H9 (cell line): ENCODE data around the gene SMIM13. TPM values are rescaled to one million over a fixed set of nuclear protein-coding genes. Genes with fewer than 3 reads are reported as not detected.

Experiments
- DNase-seq: peaks from one replicate; pipeline ENCODE4 v3.0.0-alpha.2; 2017
- H2AFZ ChIP-seq: one replicate; pipeline ENCODE4 v1.6.1; 2013; ENCODE audit warnings: mild to moderate bottlenecking, low read length, control low read depth, moderate library complexity
- H2AK5ac ChIP-seq: 2 replicates; pipeline ENCODE4 v1.6.1; 2013; ENCODE audit warnings: low read length, control low read depth, mixed read lengths; ENCODE audit not compliant: insufficient read length
- H2BK120ac ChIP-seq: one replicate; pipeline ENCODE4 v1.6.1; 2013; ENCODE audit warnings: low read depth, mild to moderate bottlenecking, low read length, control low read depth, inconsistent platforms; ENCODE audit not compliant: poor library complexity, severe bottlenecking
- H2BK12ac ChIP-seq: 2 replicates; pipeline ENCODE4 v1.6.1; 2013; ENCODE audit warnings: low read length, control low read depth, mixed read lengths, low read depth; ENCODE audit not compliant: insufficient read length
- H2BK15ac ChIP-seq: 2 replicates; pipeline ENCODE4 v1.6.1; 2013; ENCODE audit warnings: low read depth, low read length, control low read depth
- H2BK20ac ChIP-seq: one replicate; pipeline ENCODE4 v1.6.1; 2013; ENCODE audit warnings: low read depth, mild to moderate bottlenecking, low read length, control low read depth, inconsistent platforms; ENCODE audit not compliant: poor library complexity, severe bottlenecking
- H2BK5ac ChIP-seq: 2 replicates; pipeline ENCODE4 v1.6.1; 2013; ENCODE audit warnings: low read length, control low read depth, mixed read lengths; ENCODE audit not compliant: insufficient read length
- H3K14ac ChIP-seq: 2 replicates; pipeline ENCODE4 v1.6.1; 2013; ENCODE audit warnings: low read length, control low read depth; ENCODE audit not compliant: insufficient read depth
- H3K18ac ChIP-seq: 2 replicates; pipeline ENCODE4 v1.6.1; 2013; ENCODE audit warnings: low read depth, mild to moderate bottlenecking, mixed read lengths, low read length, control low read depth; ENCODE audit not compliant: insufficient read length
- H3K23ac ChIP-seq: 2 replicates; pipeline ENCODE4 v1.6.1; 2013; ENCODE audit warnings: low read length, control low read depth, mixed read lengths, low read depth; ENCODE audit not compliant: insufficient read length
- H3K23me2 ChIP-seq: 2 replicates; pipeline ENCODE4 v1.6.1; 2013; ENCODE audit warnings: low read depth, mild to moderate bottlenecking, mixed read lengths, low read length, control low read depth; ENCODE audit not compliant: insufficient read length, poor library complexity, severe bottlenecking
- H3K27ac ChIP-seq: 2 replicates; pipeline ENCODE4 v1.5.1; 2013; ENCODE audit warnings: low read length, control low read depth, mixed read lengths, low read depth; ENCODE audit not compliant: insufficient read length
- H3K27me3 ChIP-seq: 2 replicates; pipeline ENCODE4 v1.6.1; 2013; ENCODE audit warnings: low read length, control low read depth, inconsistent platforms; ENCODE audit not compliant: insufficient read depth
- H3K4ac ChIP-seq: 2 replicates; pipeline ENCODE4 v1.6.1; 2013; ENCODE audit warnings: low read depth, mild to moderate bottlenecking, control low read depth, inconsistent platforms, low read length, moderate library complexity
- H3K4me1 ChIP-seq: 2 replicates; pipeline ENCODE4 v1.6.1; 2013; ENCODE audit warnings: low read length, control low read depth, inconsistent platforms; ENCODE audit not compliant: insufficient read depth
- H3K4me2 ChIP-seq: 2 replicates; pipeline ENCODE4 v1.6.1; 2013; ENCODE audit warnings: low read length, control low read depth, mixed read lengths; ENCODE audit not compliant: insufficient read length, insufficient read depth
- H3K56ac ChIP-seq: 2 replicates; pipeline ENCODE4 v1.6.1; 2013; ENCODE audit warnings: low read depth, mild to moderate bottlenecking, mixed read lengths, low read length, control low read depth; ENCODE audit not compliant: insufficient read length
- H3K79me1 ChIP-seq: 2 replicates; pipeline ENCODE4 v1.6.1; 2013; ENCODE audit warnings: low read depth, mild to moderate bottlenecking, moderate library complexity, low read length, control low read depth, inconsistent platforms; ENCODE audit not compliant: insufficient read depth, poor library complexity, severe bottlenecking
- H3K79me2 ChIP-seq: 2 replicates; pipeline ENCODE4 v1.6.1; 2013; ENCODE audit warnings: low read length, control low read depth, inconsistent platforms; ENCODE audit not compliant: insufficient read depth
- H3K9ac ChIP-seq: 2 replicates; pipeline ENCODE4 v1.6.1; 2013; ENCODE audit warnings: low read length, control low read depth, mixed read lengths; ENCODE audit not compliant: insufficient read length; ENCODE audit errors: extremely low read depth
- H3K9me3 ChIP-seq: one replicate; pipeline ENCODE4 v1.6.1; 2013; ENCODE audit warnings: low read depth, low read length, inconsistent platforms; ENCODE audit not compliant: control insufficient read depth
- H3T11ph ChIP-seq: one replicate; pipeline ENCODE4 v1.6.1; 2013; ENCODE audit warnings: mild to moderate bottlenecking, low read length, control low read depth, inconsistent platforms
- H4K20me1 ChIP-seq: one replicate; pipeline ENCODE4 v1.6.1; 2013; ENCODE audit not compliant: control insufficient read depth, insufficient read length, insufficient read depth
- H4K5ac ChIP-seq: 2 replicates; pipeline ENCODE4 v1.6.1; 2013; ENCODE audit warnings: low read depth, mild to moderate bottlenecking, mixed read lengths, low read length, control low read depth; ENCODE audit not compliant: insufficient read length
- H4K8ac ChIP-seq: replicated peaks from 2 replicates; pipeline ENCODE4 v1.6.1; 2013; ENCODE audit warnings: low read length, control low read depth, mixed read lengths, low read depth; ENCODE audit not compliant: insufficient read length
- H4K91ac ChIP-seq: 2 replicates; pipeline ENCODE4 v1.6.1; 2013; ENCODE audit warnings: low read depth, mild to moderate bottlenecking, moderate library complexity, mixed read lengths, low read length, control low read depth; ENCODE audit not compliant: insufficient read length
- H3K27ac Mint-ChIP-seq, 3 experiments: 2 replicates in 2 of 3; 3 replicates in 1 of 3; pipeline ENCODE4 v1.8.0; 2020 to 2021; ENCODE audit warnings: mixed read lengths in 3 of 3, mild to moderate bottlenecking in 1 of 3, moderate library complexity in 1 of 3
- H3K27me3 Mint-ChIP-seq: 2 replicates; pipeline ENCODE4 v1.8.0; 2021; ENCODE audit warnings: low read depth, mild to moderate bottlenecking, moderate library complexity, mixed read lengths
- H3K36me3 Mint-ChIP-seq, 3 experiments: 2 replicates in 2 of 3; 3 replicates in 1 of 3; pipeline ENCODE4 v1.8.0; 2020 to 2021; ENCODE audit warnings: low read depth in 3 of 3, mixed read lengths in 3 of 3; ENCODE audit not compliant: insufficient read depth in 1 of 3
- H3K4me1 Mint-ChIP-seq, 2 experiments: 2 replicates each; pipeline ENCODE4 v1.8.0; 2020; ENCODE audit warnings: mixed read lengths in 2 of 2
- H3K4me3 Mint-ChIP-seq, 2 experiments: 2 replicates in 1 of 2; 3 replicates in 1 of 2; pipeline ENCODE4 v1.8.0; 2020 to 2021; ENCODE audit warnings: mild to moderate bottlenecking in 2 of 2, mixed read lengths in 2 of 2, moderate library complexity in 1 of 2
- H3K9me3 Mint-ChIP-seq, 2 experiments: 2 replicates in 1 of 2; 3 replicates in 1 of 2; pipeline ENCODE4 v1.8.0; 2020; ENCODE audit warnings: mild to moderate bottlenecking in 2 of 2, mixed read lengths in 2 of 2, moderate library complexity in 1 of 2
- CTCF ChIP-seq: fragments of 200-600 bp; sonication (generic); conservative IDR thresholded peaks from 3 replicates; pipeline ENCODE4 v1.8.0; 2021; ENCODE audit warnings: antibody characterized with exemption, mild to moderate bottlenecking
- WGBS: extraction: QIAGEN DNeasy Blood & Tissue Kit; methylation state at CpG from one replicate; pipeline ENCODE4 v1.1.7; 2013; ENCODE audit warnings: missing lambda C conversion rate, low lambda C conversion rate, mixed read lengths; ENCODE audit not compliant: insufficient read length; ENCODE audit errors: extremely low coverage; 5-methylcytosine and 5-hydroxymethylcytosine counted together
- total RNA-seq: library from RNA; stranded (reverse); gene quantifications from 2 replicates; pipeline ENCODE4 v1.2.1, GENCODE V29; 2021

Gene SMIM13
- total RNA-seq, 1 experiment from 2014 or later = 10.6 TPM

DNA sequence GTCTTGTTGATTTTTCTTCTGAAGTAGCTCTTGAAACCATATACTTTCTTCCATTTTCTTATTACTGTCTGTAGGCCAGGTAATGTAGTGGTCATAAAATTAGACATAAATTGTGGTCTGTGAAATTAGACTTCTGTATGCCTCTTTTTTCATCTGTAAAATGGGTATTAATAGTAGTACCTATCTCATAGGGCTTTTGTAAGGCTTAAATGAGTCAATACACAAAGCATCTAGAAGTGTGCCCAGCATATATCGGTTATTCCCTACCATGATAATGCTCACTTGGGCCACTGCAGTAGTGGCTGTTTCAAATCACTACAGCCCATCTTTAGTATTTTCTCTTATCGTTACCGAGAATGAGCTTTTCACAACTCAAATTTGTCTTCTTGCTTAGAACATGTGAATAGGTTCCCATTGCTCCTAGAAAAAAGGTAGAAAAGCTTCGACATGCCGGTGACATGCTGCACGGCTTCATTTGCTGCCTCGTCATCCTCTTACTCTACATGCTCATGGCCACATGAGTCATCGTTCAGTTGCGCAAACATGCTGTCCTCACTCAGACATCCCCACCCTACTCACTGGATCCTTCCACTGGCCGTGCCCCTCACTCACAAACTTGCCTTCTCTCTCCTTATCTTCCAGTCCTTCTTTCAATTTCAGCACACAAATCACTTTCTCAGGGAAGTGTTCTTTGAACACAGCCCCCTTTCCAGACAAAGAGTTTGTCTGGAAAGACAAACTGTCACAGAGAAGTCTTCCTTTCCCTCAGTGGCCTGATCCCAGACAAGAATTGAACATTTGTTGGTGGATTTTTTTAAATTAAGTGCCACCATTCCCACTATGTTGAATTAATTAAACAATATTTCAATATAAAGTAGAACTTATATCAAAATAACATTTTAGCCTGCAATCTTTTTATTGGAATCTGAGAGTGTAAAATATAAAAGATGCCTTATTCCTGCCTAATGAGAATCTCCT lies 50.0 kb downstream of the SMIM13 start:
- H3K9me3 Mint-ChIP-seq = no peaks in the 10 kb centered on the region
- Histone ChIP-seq H3T11ph (no peak overlapping the region), H3K23ac (no peak overlapping the region), H3K9me3 (no peaks in the 10 kb centered on the region), H4K8ac (no peak overlapping the region), H3K9ac (no peak overlapping the region), H4K91ac (no peak overlapping the region), H2AFZ (no peak overlapping the region), H2BK15ac (no peak overlapping the region), H3K23me2 (no peaks in the 10 kb centered on the region), H4K5ac (no peak overlapping the region), H2BK12ac (no peak overlapping the region), H3K18ac (no peak overlapping the region), H3K27me3 (no peaks in the 10 kb centered on the region), H4K20me1 (no peaks in the 10 kb centered on the region), H2BK5ac (no peak overlapping the region), H3K27ac (no peak overlapping the region), H3K4me1 (peaks cover 8% of the 10 kb centered on the region; the same call in 1 of the 2 replicates), H3K14ac (no peak overlapping the region; the same call in 1 of the 2 replicates), H3K56ac (no peak overlapping the region), H3K4ac (no peak overlapping the region), H3K4me2 (no peak overlapping the region), H3K79me1 (no peaks in the 10 kb centered on the region), H2BK20ac (no peak overlapping the region), H2AK5ac (no peak overlapping the region), H3K79me2 (no peaks in the 10 kb centered on the region), H2BK120ac (no peak overlapping the region)
- DNase-seq = no peak
- H3K27ac Mint-ChIP-seq = no peak overlapping the region; a peak in 1 of 7 replicates
- H3K27me3 Mint-ChIP-seq = no peaks in the 10 kb centered on the region; the same call in none of the 2 replicates
- H3K4me3 Mint-ChIP-seq = no peak overlapping the region; a peak in 1 of 5 replicates
- no CpG with 5 or more reads among the region's 10 CpGs for WGBS
- peaks cover 29 to 34% of the 10 kb centered on the region in 2 experiments for H3K4me1 Mint-ChIP-seq
- no peak for TF ChIP-seq CTCF
- no peaks in the 10 kb centered on the region; a peak in 1 of 7 replicates for H3K36me3 Mint-ChIP-seq
